DOHH2 (cell line): ENCODE measurements around the gene TMEM50B.

Experiments used
- H3F3A ChIP-seq: fragments of 200-600 bp; sonication (generic), shearing (Covaris generic); 2 replicates; pipeline ENCODE4 v1.6.0; 2016; ENCODE audit warnings: antibody characterized with exemption, mild to moderate bottlenecking; ENCODE audit not compliant: control insufficient read depth, insufficient read depth
- H3K27ac ChIP-seq: fragments of 200-600 bp; sonication (generic); 2 replicates; pipeline ENCODE4 v1.5.1; 2014; ENCODE audit warnings: low read depth, mild to moderate bottlenecking, low read length, moderate library complexity
- H3K27me3 ChIP-seq: fragments of 200-600 bp; sonication (generic); 2 replicates; pipeline ENCODE4 v1.6.1; 2014; ENCODE audit warnings: mild to moderate bottlenecking, low read length, mixed read lengths; ENCODE audit not compliant: control insufficient read depth
- H3K36me3 ChIP-seq: fragments of 200-600 bp; sonication (generic); 2 replicates; pipeline ENCODE4 v1.6.1; 2014; ENCODE audit warnings: mild to moderate bottlenecking, low read length, moderate library complexity, mixed read lengths; ENCODE audit not compliant: control insufficient read depth
- H3K4me1 ChIP-seq: fragments of 200-600 bp; sonication (generic); 2 replicates; pipeline ENCODE4 v1.6.1; 2014; ENCODE audit warnings: mild to moderate bottlenecking, low read length, mixed read lengths; ENCODE audit not compliant: control insufficient read depth
- H3K4me2 ChIP-seq: fragments of 200-600 bp; sonication (generic); 2 replicates; pipeline ENCODE4 v1.6.0; 2014; ENCODE audit warnings: mild to moderate bottlenecking, low read length, moderate library complexity
- H3K4me3 ChIP-seq: fragments of 200-600 bp; sonication (generic); 2 replicates; pipeline ENCODE4 v1.5.1; 2014; ENCODE audit warnings: mild to moderate bottlenecking, low read length, mixed read lengths
- H3K79me2 ChIP-seq: fragments of 200-600 bp; sonication (generic); 2 replicates; pipeline ENCODE4 v1.6.1; 2014; ENCODE audit warnings: mild to moderate bottlenecking, low read length, mixed read lengths; ENCODE audit not compliant: control insufficient read depth
- H3K9me2 ChIP-seq: fragments of 200-600 bp; sonication (generic); replicated peaks from 2 replicates; pipeline ENCODE4 v1.6.1; 2014; ENCODE audit warnings: mild to moderate bottlenecking, low read length, mixed read lengths; ENCODE audit not compliant: control insufficient read depth
- H3K9me3 ChIP-seq: fragments of 200-600 bp; sonication (generic); 2 replicates; pipeline ENCODE4 v1.6.1; 2014; ENCODE audit warnings: antibody characterized with exemption, low read length, mixed read lengths; ENCODE audit not compliant: control insufficient read depth, insufficient read depth
- H4K20me1 ChIP-seq: fragments of 200-600 bp; sonication (generic); 2 replicates; pipeline ENCODE4 v1.6.0; 2014; ENCODE audit warnings: low read depth, mild to moderate bottlenecking, antibody characterized with exemption, low read length, moderate library complexity; ENCODE audit not compliant: control insufficient read depth, insufficient read depth
- EZH2phosphoT487 ChIP-seq: fragments of 200-600 bp; sonication (generic); IDR thresholded peaks from 2 replicates; pipeline ENCODE4 v1.6.1; 2017; ENCODE audit warnings: borderline replicate concordance, mild to moderate bottlenecking, antibody characterized with exemption, low read length, moderate library complexity, mixed read lengths
- TF ChIP-seq, protein P1 (sequence below): fragments of 200-600 bp; sonication (generic); IDR thresholded peaks from one replicate; pipeline ENCODE4 v1.5.1; 2014; ENCODE audit warnings: antibody characterized with exemption, mild to moderate bottlenecking, low read depth, low read length; ENCODE audit not compliant: poor library complexity, severe bottlenecking

Gene TMEM50B

DNA sequence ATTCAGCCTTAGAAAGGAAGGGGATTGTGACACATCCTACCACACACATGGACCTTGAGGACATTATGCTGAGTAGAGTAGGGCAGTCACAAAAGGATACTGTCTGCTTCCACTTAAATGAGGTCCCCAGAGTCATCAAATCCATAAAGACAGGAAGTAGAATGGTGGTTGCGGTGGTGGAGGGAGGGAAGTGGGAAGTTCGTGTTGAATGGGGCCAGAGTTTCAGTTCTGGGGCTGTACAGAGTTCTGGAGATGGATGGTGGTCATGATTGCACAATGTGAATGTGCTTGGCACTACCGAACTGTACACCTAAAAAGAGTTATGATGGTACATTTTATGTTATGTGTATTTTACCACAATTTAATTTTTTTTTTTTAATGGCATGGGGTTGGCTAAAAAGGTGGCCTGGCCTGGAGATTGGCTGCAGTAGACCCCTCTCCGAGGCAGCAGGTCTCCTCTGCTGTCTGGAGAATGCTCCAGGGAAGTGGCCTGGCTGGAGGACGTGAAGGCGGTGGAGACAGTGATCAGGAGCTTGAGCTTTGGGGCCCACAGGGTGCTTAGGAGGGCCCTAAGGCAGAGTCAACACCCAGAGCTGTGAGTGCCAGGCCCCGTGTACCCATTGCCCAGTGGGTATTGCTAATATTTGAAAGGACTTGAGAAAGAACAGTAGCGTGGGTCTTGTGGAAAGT lies 46.2 kb downstream of the TMEM50B start:
- Histone ChIP-seq H3F3A (peaks cover 10% of the 10 kb centered on the region; the same call in 1 of the 2 replicates), H3K9me3 (no peaks in the 10 kb centered on the region), H3K36me3 (peaks cover 91% of the 10 kb centered on the region), H4K20me1 (no peaks in the 10 kb centered on the region), H3K4me2 (no peak overlapping the region), H3K9me2 (no peaks in the 10 kb centered on the region), H3K79me2 (peaks cover 11% of the 10 kb centered on the region), H3K27ac (no peak overlapping the region), H3K4me3 (no peak overlapping the region), H3K4me1 (peaks cover 62% of the 10 kb centered on the region), H3K27me3 (no peaks in the 10 kb centered on the region)
- TF ChIP-seq, protein P1, sequence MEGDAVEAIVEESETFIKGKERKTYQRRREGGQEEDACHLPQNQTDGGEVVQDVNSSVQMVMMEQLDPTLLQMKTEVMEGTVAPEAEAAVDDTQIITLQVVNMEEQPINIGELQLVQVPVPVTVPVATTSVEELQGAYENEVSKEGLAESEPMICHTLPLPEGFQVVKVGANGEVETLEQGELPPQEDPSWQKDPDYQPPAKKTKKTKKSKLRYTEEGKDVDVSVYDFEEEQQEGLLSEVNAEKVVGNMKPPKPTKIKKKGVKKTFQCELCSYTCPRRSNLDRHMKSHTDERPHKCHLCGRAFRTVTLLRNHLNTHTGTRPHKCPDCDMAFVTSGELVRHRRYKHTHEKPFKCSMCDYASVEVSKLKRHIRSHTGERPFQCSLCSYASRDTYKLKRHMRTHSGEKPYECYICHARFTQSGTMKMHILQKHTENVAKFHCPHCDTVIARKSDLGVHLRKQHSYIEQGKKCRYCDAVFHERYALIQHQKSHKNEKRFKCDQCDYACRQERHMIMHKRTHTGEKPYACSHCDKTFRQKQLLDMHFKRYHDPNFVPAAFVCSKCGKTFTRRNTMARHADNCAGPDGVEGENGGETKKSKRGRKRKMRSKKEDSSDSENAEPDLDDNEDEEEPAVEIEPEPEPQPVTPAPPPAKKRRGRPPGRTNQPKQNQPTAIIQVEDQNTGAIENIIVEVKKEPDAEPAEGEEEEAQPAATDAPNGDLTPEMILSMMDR: no peak
- no peak for TF ChIP-seq EZH2phosphoT487

DNA sequence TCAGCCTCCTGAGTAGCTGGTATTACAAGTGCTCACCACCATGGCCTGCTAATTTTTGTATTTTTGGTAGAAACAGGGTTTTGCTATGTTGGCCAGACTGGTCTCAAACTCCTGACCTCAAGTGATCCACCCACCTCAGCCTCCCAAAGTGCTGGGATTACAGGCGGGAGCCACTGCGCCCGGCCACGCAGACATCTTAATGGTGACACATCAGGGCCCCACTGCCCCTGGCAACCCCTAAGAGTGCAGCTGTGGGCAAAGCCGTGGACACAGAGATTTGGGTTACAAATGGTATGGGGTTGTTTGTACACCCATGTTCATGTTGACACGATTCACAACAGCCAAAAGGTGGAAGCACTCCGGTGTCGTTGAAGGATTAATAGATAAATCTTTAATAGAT lies 46.8 kb downstream of the TMEM50B start:
- Histone ChIP-seq H3K79me2 (peaks cover 13% of the 10 kb centered on the region), H3K4me2 (no peak overlapping the region), H3K9me3 (no peaks in the 10 kb centered on the region), H4K20me1 (no peaks in the 10 kb centered on the region), H3K27me3 (no peaks in the 10 kb centered on the region), H3F3A (peaks cover 8% of the 10 kb centered on the region; the same call in 1 of the 2 replicates), H3K4me1 (peaks cover 64% of the 10 kb centered on the region), H3K27ac (no peak overlapping the region), H3K9me2 (no peaks in the 10 kb centered on the region), H3K4me3 (no peak overlapping the region), H3K36me3 (peaks cover 92% of the 10 kb centered on the region)
- TF ChIP-seq, protein P1: no peak
- TF ChIP-seq EZH2phosphoT487: no peak

DNA sequence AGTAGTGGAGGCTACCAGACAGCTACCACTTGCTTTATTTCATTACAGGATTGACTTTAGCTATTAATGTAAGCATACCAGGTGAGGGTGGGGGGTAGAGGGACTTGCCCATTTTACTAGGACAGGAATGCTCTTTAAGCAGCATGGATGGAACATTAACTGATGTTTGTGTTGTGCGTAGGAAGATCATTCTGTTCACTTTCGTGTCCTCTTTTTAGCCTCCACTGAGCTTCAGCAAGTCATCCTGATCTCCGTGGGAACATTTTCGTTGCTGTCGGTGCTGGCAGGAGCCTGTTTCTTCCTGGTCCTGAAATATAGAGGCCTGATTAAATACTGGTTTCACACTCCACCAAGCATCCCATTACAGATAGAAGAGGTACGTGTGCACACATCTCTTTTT lies 47.3 kb downstream of the TMEM50B start:
- no peaks in the 10 kb centered on the region for H3K27me3 ChIP-seq
- H3K9me2 ChIP-seq: no peaks in the 10 kb centered on the region
- H3K36me3 ChIP-seq: peaks cover 92% of the 10 kb centered on the region
- H3K4me1 ChIP-seq: peaks cover 64% of the 10 kb centered on the region
- H4K20me1 ChIP-seq: no peaks in the 10 kb centered on the region
- TF ChIP-seq, protein P1: no peak
- TF ChIP-seq EZH2phosphoT487: no peak
- H3K79me2 ChIP-seq: peaks cover 13% of the 10 kb centered on the region
- no peak overlapping the region for H3K27ac ChIP-seq
- no peak overlapping the region for H3K4me2 ChIP-seq
- peaks cover 8% of the 10 kb centered on the region; the same call in 1 of the 2 replicates for H3F3A ChIP-seq
- H3K4me3 ChIP-seq: no peak overlapping the region
- no peaks in the 10 kb centered on the region for H3K9me3 ChIP-seq
